IPS-15b (cell line): ENCODE results near the gene FRMD1.

Source experiments
- H3K27me3 ChIP-seq: one replicate; pipeline ENCODE4 v1.6.1; 2013; ENCODE audit warnings: low read length; ENCODE audit not compliant: control insufficient read depth, insufficient read depth
- H3K36me3 ChIP-seq: one replicate; pipeline ENCODE4 v1.6.1; 2013; ENCODE audit warnings: low read length; ENCODE audit not compliant: control insufficient read depth, insufficient read depth
- H3K4me1 ChIP-seq: one replicate; pipeline ENCODE4 v1.6.1; 2013; ENCODE audit warnings: mild to moderate bottlenecking, low read length; ENCODE audit not compliant: control insufficient read depth, insufficient read depth
- H3K4me3 ChIP-seq: one replicate; pipeline ENCODE4 v1.5.1; 2013; ENCODE audit warnings: low read depth, low read length
- H3K9ac ChIP-seq: one replicate; pipeline ENCODE4 v1.6.1; 2013; ENCODE audit warnings: low read depth, mild to moderate bottlenecking, low read length
- H3K9me3 ChIP-seq: one replicate; pipeline ENCODE4 v1.6.1; 2013; ENCODE audit warnings: mild to moderate bottlenecking, low read length; ENCODE audit not compliant: control insufficient read depth, insufficient read depth

Gene FRMD1

DNA sequence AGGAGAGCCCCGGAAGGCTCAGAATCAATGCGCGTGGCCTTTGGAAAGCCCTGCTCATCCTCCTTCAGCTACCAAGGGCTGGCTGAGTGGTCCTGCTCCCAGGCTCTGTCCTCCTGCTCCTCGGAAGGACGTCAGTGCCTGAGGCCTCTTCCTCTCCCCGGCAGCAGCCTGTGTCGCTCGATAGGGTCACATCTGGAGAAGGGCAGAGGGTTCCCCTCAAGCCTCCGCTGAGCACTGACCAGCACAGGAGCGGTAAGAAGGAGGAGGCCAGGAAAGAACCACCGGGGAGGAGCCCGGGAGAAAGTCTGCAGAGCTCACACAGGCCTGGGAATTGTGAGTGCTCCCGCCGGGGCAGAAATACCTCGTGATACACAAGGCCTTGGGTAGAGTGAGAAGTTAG lies 60.3 kb downstream of the FRMD1 start:
- Histone ChIP-seq H3K4me3 (no peak overlapping the region), H3K9me3 (no peaks in the 10 kb centered on the region), H3K9ac (no peak overlapping the region), H3K36me3 (no peaks in the 10 kb centered on the region), H3K4me1 (no peaks in the 10 kb centered on the region), H3K27me3 (no peaks in the 10 kb centered on the region)

GRCh38 chr6:168017629-168018028 lies 61.4 kb downstream of the FRMD1 start:
- Histone ChIP-seq H3K4me3 (no peak overlapping the region), H3K9ac (no peak overlapping the region), H3K36me3 (no peaks in the 10 kb centered on the region), H3K27me3 (no peaks in the 10 kb centered on the region), H3K9me3 (no peaks in the 10 kb centered on the region), H3K4me1 (no peaks in the 10 kb centered on the region)

DNA sequence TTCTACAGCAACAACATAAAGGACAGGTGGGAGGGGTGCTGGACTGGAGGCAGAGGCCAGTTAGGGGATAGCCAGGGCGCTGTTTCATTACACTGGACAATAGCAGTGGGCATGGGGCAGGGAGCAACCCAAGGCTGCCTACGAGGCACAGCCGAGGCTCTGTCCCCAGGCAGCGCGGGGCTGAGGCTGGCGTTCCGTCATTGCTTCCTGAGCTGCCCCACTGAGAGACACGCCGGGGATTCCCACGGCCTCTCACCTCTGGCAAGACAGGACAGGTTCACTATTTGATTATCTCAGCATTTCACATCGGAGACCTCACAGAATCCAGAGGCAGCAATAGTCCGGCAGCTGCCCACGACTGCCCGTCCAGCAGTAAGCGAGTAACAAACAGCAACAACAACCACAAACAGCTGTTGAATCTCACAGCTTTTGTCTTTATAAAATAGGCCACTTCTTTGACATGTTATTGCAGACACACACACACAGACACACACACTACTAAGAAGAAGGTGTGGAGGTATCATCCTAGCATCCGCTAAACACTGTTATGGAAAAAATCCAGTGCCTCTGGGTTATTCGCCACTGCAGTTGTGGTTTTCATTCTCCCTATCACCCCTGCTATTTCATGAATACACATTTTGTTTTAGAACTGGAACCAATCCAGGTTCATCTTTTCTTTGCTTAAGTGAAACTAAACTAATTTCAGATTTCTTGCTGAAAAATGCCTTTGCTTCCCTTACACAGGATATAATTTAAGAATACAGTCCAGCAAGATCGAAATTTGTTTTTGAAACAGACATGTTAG lies 62.1 kb downstream of the FRMD1 start:
- no peaks in the 10 kb centered on the region for H3K4me1 ChIP-seq
- H3K36me3 ChIP-seq, result no peaks in the 10 kb centered on the region
- no peak overlapping the region for H3K4me3 ChIP-seq
- no peaks in the 10 kb centered on the region for H3K9me3 ChIP-seq
- H3K9ac ChIP-seq, result no peak overlapping the region
- no peaks in the 10 kb centered on the region for H3K27me3 ChIP-seq

- Histone ChIP-seq H3K27me3 (no peaks in the 10 kb centered on the region), H3K4me3 (no peak overlapping the region), H3K9ac (no peak overlapping the region), H3K36me3 (no peaks in the 10 kb centered on the region), H3K4me1 (no peaks in the 10 kb centered on the region), H3K9me3 (no peaks in the 10 kb centered on the region)
These were observed 62.8 kb downstream of the FRMD1 start for GRCh38 chr6:168016176-168016620.

GRCh38 chr6:168015482-168016175 lies 63.4 kb downstream of the FRMD1 start:
- Histone ChIP-seq H3K9me3 (no peaks in the 10 kb centered on the region), H3K4me3 (no peak overlapping the region), H3K27me3 (no peaks in the 10 kb centered on the region), H3K36me3 (no peaks in the 10 kb centered on the region), H3K4me1 (no peaks in the 10 kb centered on the region), H3K9ac (no peak overlapping the region)

- Histone ChIP-seq H3K9ac (no peak overlapping the region), H3K4me1 (no peaks in the 10 kb centered on the region), H3K36me3 (no peaks in the 10 kb centered on the region), H3K9me3 (no peaks in the 10 kb centered on the region), H3K4me3 (no peak overlapping the region), H3K27me3 (no peaks in the 10 kb centered on the region)
These were observed 64.0 kb downstream of the FRMD1 start for GRCh38 chr6:168015009-168015408.

GRCh38 chr6:168014428-168014827 lies 64.6 kb downstream of the FRMD1 start:
- Histone ChIP-seq H3K4me3 (no peak overlapping the region), H3K36me3 (no peaks in the 10 kb centered on the region), H3K27me3 (no peaks in the 10 kb centered on the region), H3K9me3 (no peaks in the 10 kb centered on the region), H3K4me1 (no peaks in the 10 kb centered on the region), H3K9ac (no peak overlapping the region)

DNA sequence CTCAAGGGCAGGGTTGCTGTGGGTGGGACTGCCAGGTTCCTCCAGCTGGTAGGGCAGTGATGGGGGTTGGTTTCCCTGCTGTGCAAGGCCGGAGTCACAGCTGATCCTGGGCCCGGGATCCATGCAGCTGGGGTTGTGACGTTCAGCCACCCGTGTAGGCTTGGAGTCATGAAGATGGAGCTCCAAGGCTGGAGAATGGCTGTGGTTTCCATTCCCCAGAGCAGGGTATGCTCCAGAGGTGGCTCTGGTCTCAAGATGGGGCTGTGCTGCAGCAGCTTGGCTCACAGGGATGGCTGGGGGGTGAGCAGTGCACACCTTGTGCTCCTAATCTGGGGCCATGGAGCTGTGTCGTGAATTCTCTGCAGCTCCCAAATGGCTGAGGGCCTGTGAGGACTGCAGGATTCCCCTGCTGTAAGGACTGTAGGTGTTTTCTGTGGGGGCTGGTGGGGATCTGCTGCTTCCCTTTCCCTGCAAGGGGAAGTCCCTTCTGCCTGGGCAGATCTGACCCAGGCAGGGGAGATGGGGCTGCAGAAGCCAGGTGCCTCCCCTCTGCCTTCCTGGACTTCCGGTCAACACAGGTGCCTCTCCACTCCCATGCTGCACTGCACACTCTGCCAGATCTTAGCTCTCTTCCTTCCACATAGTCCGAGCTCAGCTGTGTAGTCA lies 65.6 kb downstream of the FRMD1 start:
- H3K4me3 ChIP-seq, result no peak overlapping the region
- H3K9me3 ChIP-seq, result no peaks in the 10 kb centered on the region
- no peaks in the 10 kb centered on the region for H3K36me3 ChIP-seq
- H3K27me3 ChIP-seq, result no peaks in the 10 kb centered on the region
- no peaks in the 10 kb centered on the region for H3K4me1 ChIP-seq
- no peak overlapping the region for H3K9ac ChIP-seq

DNA sequence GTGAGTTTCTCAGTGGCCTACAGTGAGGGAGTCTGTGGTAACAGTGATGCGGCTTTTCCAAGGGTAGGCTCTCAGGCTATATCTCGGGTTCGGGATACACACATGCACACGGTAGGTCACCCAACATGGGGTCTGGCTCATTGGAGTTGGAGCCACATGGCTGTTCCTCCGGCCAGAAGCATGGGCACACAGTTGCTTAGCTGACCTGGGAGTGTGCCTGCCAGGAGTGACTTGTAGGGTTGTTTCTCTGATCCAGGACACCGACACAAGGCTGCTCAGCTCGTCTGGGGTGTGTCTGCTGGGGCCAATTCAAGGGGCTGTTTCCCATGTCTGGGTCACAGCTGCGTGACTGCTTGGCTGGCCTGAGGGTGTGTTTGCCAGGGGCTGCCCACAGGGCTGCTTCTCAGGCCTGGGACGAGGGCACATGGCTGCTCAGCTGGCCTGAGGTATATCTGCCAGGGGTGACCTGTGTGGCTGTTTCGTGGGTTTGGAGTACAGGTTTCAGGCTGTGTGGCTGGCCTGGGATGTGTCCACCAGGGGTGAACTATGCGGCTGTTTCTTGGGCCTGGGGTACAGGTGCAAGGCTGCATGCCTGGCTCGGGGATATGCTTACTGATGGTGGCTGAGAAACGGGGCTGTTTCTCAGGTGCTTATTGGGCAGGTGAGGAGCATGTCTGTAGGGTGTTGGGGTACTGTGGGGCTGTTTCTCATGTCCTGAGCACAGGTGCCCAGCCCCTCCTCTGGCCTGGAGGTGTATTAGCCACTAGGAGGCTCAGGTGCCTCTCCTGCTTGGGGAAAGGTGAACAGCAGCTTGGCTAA lies 66.4 kb downstream of the FRMD1 start:
- Histone ChIP-seq H3K4me1 (no peaks in the 10 kb centered on the region), H3K9me3 (no peaks in the 10 kb centered on the region), H3K4me3 (no peak overlapping the region), H3K27me3 (no peaks in the 10 kb centered on the region), H3K9ac (no peak overlapping the region), H3K36me3 (no peaks in the 10 kb centered on the region)

DNA sequence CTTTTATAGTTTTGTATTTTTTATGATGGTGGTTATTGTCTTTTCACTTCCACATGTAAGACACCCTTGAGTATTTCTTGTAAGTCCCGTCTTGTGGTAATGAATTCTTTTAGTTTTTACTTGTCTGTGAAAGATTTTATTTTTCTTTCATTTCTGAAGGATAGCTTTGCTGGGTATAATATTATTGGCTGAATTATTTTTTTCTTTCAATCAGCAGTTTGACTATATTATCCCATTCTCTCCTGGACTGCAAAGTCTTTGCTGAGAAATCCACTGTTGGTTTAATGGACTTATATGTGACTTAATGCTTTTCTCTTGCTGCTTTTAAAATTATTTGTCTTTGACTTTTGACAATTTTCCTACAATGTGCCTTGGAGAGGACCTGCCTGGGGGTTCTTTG lies 67.7 kb downstream of the FRMD1 start:
- Histone ChIP-seq H3K4me1 (no peaks in the 10 kb centered on the region), H3K9ac (no peak overlapping the region), H3K36me3 (no peaks in the 10 kb centered on the region), H3K9me3 (no peaks in the 10 kb centered on the region), H3K4me3 (no peak overlapping the region), H3K27me3 (no peaks in the 10 kb centered on the region)

- no peaks in the 10 kb centered on the region for H3K4me1 ChIP-seq
- no peaks in the 10 kb centered on the region for H3K27me3 ChIP-seq
- no peak overlapping the region for H3K9ac ChIP-seq
- no peak overlapping the region for H3K4me3 ChIP-seq
- no peaks in the 10 kb centered on the region for H3K36me3 ChIP-seq
- H3K9me3 ChIP-seq, result no peaks in the 10 kb centered on the region
These were observed 69.7 kb downstream of the FRMD1 start for GRCh38 chr6:168009331-168009730.
